ENCODE data around the gene RPRD1A.
"Not testable (repeated sequence)": the region's sequence is repeated elsewhere in the genome, so short reads cannot be mapped to it uniquely, and the experiment has no call there.

RPRD1A gene

GRCh38 chr18:36024241-36024640 is 43.1 kb downstream of the RPRD1A start:
- not testable (repeated sequence) for H3K9ac ChIP-seq (ENCODE audit: low read length); H3K79me1 ChIP-seq (ENCODE audit: low read length); H3K36me3 ChIP-seq (ENCODE audit: control insufficient read depth, insufficient read depth, low read length); H3K79me2 ChIP-seq (ENCODE audit: control insufficient read depth, insufficient read depth, low read length); H3K27ac ChIP-seq (ENCODE audit: low read depth, low read length); H4K8ac ChIP-seq (ENCODE audit: low read depth, low read length); H3K4me1 ChIP-seq (ENCODE audit: control insufficient read depth, low read depth, low read length); H3K23ac ChIP-seq (ENCODE audit: low read length); H3K4me2 ChIP-seq (ENCODE audit: low read length); H2BK120ac ChIP-seq (ENCODE audit: low read depth, low read length); H2BK15ac ChIP-seq (replicated peaks; ENCODE audit: low read depth); H2AK5ac ChIP-seq (ENCODE audit: low read length); DNase-seq; H4K5ac ChIP-seq (ENCODE audit: low read length); H3K4ac ChIP-seq (ENCODE audit: low read depth, low read length); H2BK5ac ChIP-seq (ENCODE audit: low read length); H3K18ac ChIP-seq (ENCODE audit: low read length); H3K56ac ChIP-seq (ENCODE audit: low read length); H3K27me3 ChIP-seq (ENCODE audit: insufficient read depth, low read length, poor library complexity); H3K4me3 ChIP-seq (ENCODE audit: low read length)
- WGBS (ENCODE audit: extremely low coverage, insufficient coverage, low lambda C conversion rate) = no CpG with 5 or more reads among the region's 3 CpGs

GRCh38 chr18:36023336-36023735 is 44.0 kb downstream of the RPRD1A start:
- Histone ChIP-seq H4K5ac (ENCODE audit: low read length) (no peak overlapping the region), H3K4me2 (ENCODE audit: low read length) (no peak overlapping the region), H3K4ac (ENCODE audit: low read depth, low read length) (no peak overlapping the region), H2AK5ac (ENCODE audit: low read length) (no peak overlapping the region), H3K9ac (ENCODE audit: low read length) (no peak overlapping the region), H3K4me3 (ENCODE audit: low read length) (no peak overlapping the region), H3K79me2 (ENCODE audit: control insufficient read depth, insufficient read depth, low read length) (no peaks in the 10 kb centered on the region), H2BK5ac (ENCODE audit: low read length) (no peak overlapping the region), H3K18ac (ENCODE audit: low read length) (no peak overlapping the region), H3K27me3 (ENCODE audit: insufficient read depth, low read length, poor library complexity) (no peaks in the 10 kb centered on the region), H3K23ac (ENCODE audit: low read length) (no peak overlapping the region), H3K56ac (ENCODE audit: low read length) (no peak overlapping the region), H2BK15ac (replicated peaks; ENCODE audit: low read depth) (no peak overlapping the region), H3K79me1 (ENCODE audit: low read length) (no peaks in the 10 kb centered on the region), H3K4me1 (ENCODE audit: control insufficient read depth, low read depth, low read length) (no peaks in the 10 kb centered on the region), H4K8ac (ENCODE audit: low read depth, low read length) (no peak overlapping the region), H3K27ac (ENCODE audit: low read depth, low read length) (no peak overlapping the region), H3K36me3 (ENCODE audit: control insufficient read depth, insufficient read depth, low read length) (no peaks in the 10 kb centered on the region), H2BK120ac (ENCODE audit: low read depth, low read length) (no peak overlapping the region)
- WGBS (ENCODE audit: extremely low coverage, insufficient coverage, low lambda C conversion rate) = no CpG with 5 or more reads among the region's 1 CpG
- no peak for DNase-seq

- Histone ChIP-seq H3K4me2 (ENCODE audit: low read length) (no peak overlapping the region), H3K18ac (ENCODE audit: low read length) (no peak overlapping the region), H3K27ac (ENCODE audit: low read depth, low read length) (no peak overlapping the region), H3K4me1 (ENCODE audit: control insufficient read depth, low read depth, low read length) (no peaks in the 10 kb centered on the region), H3K79me2 (ENCODE audit: control insufficient read depth, insufficient read depth, low read length) (no peaks in the 10 kb centered on the region), H2BK15ac (replicated peaks; ENCODE audit: low read depth) (no peak overlapping the region), H3K56ac (ENCODE audit: low read length) (no peak overlapping the region), H2AK5ac (ENCODE audit: low read length) (no peak overlapping the region), H3K36me3 (ENCODE audit: control insufficient read depth, insufficient read depth, low read length) (no peaks in the 10 kb centered on the region), H3K4ac (ENCODE audit: low read depth, low read length) (no peak overlapping the region), H3K27me3 (ENCODE audit: insufficient read depth, low read length, poor library complexity) (no peaks in the 10 kb centered on the region), H4K8ac (ENCODE audit: low read depth, low read length) (no peak overlapping the region), H3K9ac (ENCODE audit: low read length) (no peak overlapping the region), H2BK5ac (ENCODE audit: low read length) (no peak overlapping the region), H3K79me1 (ENCODE audit: low read length) (no peaks in the 10 kb centered on the region), H3K23ac (ENCODE audit: low read length) (no peak overlapping the region), H4K5ac (ENCODE audit: low read length) (no peak overlapping the region), H2BK120ac (ENCODE audit: low read depth, low read length) (no peak overlapping the region), H3K4me3 (ENCODE audit: low read length) (no peak overlapping the region)
- no CpG with 5 or more reads among the region's 3 CpGs for WGBS (ENCODE audit: extremely low coverage, insufficient coverage, low lambda C conversion rate)
- DNase-seq = no peak
Measured at GRCh38 chr18:36020174-36020711, 47.1 kb downstream of the RPRD1A start.

- Histone ChIP-seq H3K4me2 (ENCODE audit: low read length) (no peak overlapping the region), H3K36me3 (ENCODE audit: control insufficient read depth, insufficient read depth, low read length) (no peaks in the 10 kb centered on the region), H3K79me2 (ENCODE audit: control insufficient read depth, insufficient read depth, low read length) (no peaks in the 10 kb centered on the region), H3K18ac (ENCODE audit: low read length) (no peak overlapping the region), H3K9ac (ENCODE audit: low read length) (no peak overlapping the region), H3K79me1 (ENCODE audit: low read length) (no peaks in the 10 kb centered on the region), H4K5ac (ENCODE audit: low read length) (no peak overlapping the region), H3K4ac (ENCODE audit: low read depth, low read length) (no peak overlapping the region), H4K8ac (ENCODE audit: low read depth, low read length) (no peak overlapping the region), H3K27me3 (ENCODE audit: insufficient read depth, low read length, poor library complexity) (no peaks in the 10 kb centered on the region), H2BK120ac (ENCODE audit: low read depth, low read length) (no peak overlapping the region), H2BK15ac (replicated peaks; ENCODE audit: low read depth) (no peak overlapping the region), H3K56ac (ENCODE audit: low read length) (no peak overlapping the region), H3K4me1 (ENCODE audit: control insufficient read depth, low read depth, low read length) (no peaks in the 10 kb centered on the region), H2AK5ac (ENCODE audit: low read length) (no peak overlapping the region), H2BK5ac (ENCODE audit: low read length) (no peak overlapping the region), H3K23ac (ENCODE audit: low read length) (no peak overlapping the region), H3K27ac (ENCODE audit: low read depth, low read length) (no peak overlapping the region), H3K4me3 (ENCODE audit: low read length) (no peak overlapping the region)
- no CpG with 5 or more reads among the region's 2 CpGs for WGBS (ENCODE audit: extremely low coverage, insufficient coverage, low lambda C conversion rate)
- DNase-seq = no peak
Measured at GRCh38 chr18:36017232-36017631, 50.1 kb downstream of the RPRD1A start.

- Histone ChIP-seq H3K79me1 (ENCODE audit: low read length) (no peaks in the 10 kb centered on the region), H3K4me3 (ENCODE audit: low read length) (no peak overlapping the region), H2AK5ac (ENCODE audit: low read length) (no peak overlapping the region), H3K4me2 (ENCODE audit: low read length) (no peak overlapping the region), H3K36me3 (ENCODE audit: control insufficient read depth, insufficient read depth, low read length) (no peaks in the 10 kb centered on the region), H3K23ac (ENCODE audit: low read length) (no peak overlapping the region), H3K18ac (ENCODE audit: low read length) (no peak overlapping the region), H2BK15ac (replicated peaks; ENCODE audit: low read depth) (no peak overlapping the region), H3K27me3 (ENCODE audit: insufficient read depth, low read length, poor library complexity) (no peaks in the 10 kb centered on the region), H2BK120ac (ENCODE audit: low read depth, low read length) (no peak overlapping the region), H3K56ac (ENCODE audit: low read length) (no peak overlapping the region), H3K79me2 (ENCODE audit: control insufficient read depth, insufficient read depth, low read length) (no peaks in the 10 kb centered on the region), H4K8ac (ENCODE audit: low read depth, low read length) (no peak overlapping the region), H4K5ac (ENCODE audit: low read length) (no peak overlapping the region), H3K4me1 (ENCODE audit: control insufficient read depth, low read depth, low read length) (no peaks in the 10 kb centered on the region), H2BK5ac (ENCODE audit: low read length) (no peak overlapping the region), H3K27ac (ENCODE audit: low read depth, low read length) (no peak overlapping the region), H3K9ac (ENCODE audit: low read length) (no peak overlapping the region), H3K4ac (ENCODE audit: low read depth, low read length) (no peak overlapping the region)
- WGBS (ENCODE audit: extremely low coverage, insufficient coverage, low lambda C conversion rate) = no CpG with 5 or more reads among the region's 3 CpGs
- DNase-seq = no peak
Measured at GRCh38 chr18:36015629-36016028, 51.7 kb downstream of the RPRD1A start.

- Histone ChIP-seq H3K4me2 (ENCODE audit: low read length) (no peak overlapping the region), H3K9ac (ENCODE audit: low read length) (no peak overlapping the region), H3K56ac (ENCODE audit: low read length) (no peak overlapping the region), H4K5ac (ENCODE audit: low read length) (no peak overlapping the region), H3K4me3 (ENCODE audit: low read length) (no peak overlapping the region), H2BK5ac (ENCODE audit: low read length) (no peak overlapping the region), H3K18ac (ENCODE audit: low read length) (no peak overlapping the region), H3K79me1 (ENCODE audit: low read length) (no peaks in the 10 kb centered on the region), H2BK120ac (ENCODE audit: low read depth, low read length) (no peak overlapping the region), H3K23ac (ENCODE audit: low read length) (no peak overlapping the region), H3K79me2 (ENCODE audit: control insufficient read depth, insufficient read depth, low read length) (no peaks in the 10 kb centered on the region), H3K27me3 (ENCODE audit: insufficient read depth, low read length, poor library complexity) (no peaks in the 10 kb centered on the region), H4K8ac (ENCODE audit: low read depth, low read length) (no peak overlapping the region), H3K4ac (ENCODE audit: low read depth, low read length) (no peak overlapping the region), H3K4me1 (ENCODE audit: control insufficient read depth, low read depth, low read length) (no peaks in the 10 kb centered on the region), H3K27ac (ENCODE audit: low read depth, low read length) (no peak overlapping the region), H2BK15ac (replicated peaks; ENCODE audit: low read depth) (no peak overlapping the region), H3K36me3 (ENCODE audit: control insufficient read depth, insufficient read depth, low read length) (no peaks in the 10 kb centered on the region), H2AK5ac (ENCODE audit: low read length) (no peak overlapping the region)
- WGBS (ENCODE audit: extremely low coverage, insufficient coverage, low lambda C conversion rate) = no CpG with 5 or more reads among the region's 2 CpGs
- DNase-seq = no peak
Measured at GRCh38 chr18:36012891-36013290, 54.5 kb downstream of the RPRD1A start.
